Ishikawa (cell line): ENCODE measurements around the gene RGL2.

Experiments
- EP300 ChIP-seq: IDR thresholded peaks from 2 replicates; pipeline ENCODE4 v1.6.1; 2012; ENCODE audit warnings: borderline replicate concordance
- MAX ChIP-seq: IDR thresholded peaks from 2 replicates; pipeline ENCODE4 v1.6.1; 2012
- NFIC ChIP-seq: IDR thresholded peaks from 2 replicates; pipeline ENCODE4 v1.6.1; 2012
- REST ChIP-seq: IDR thresholded peaks from 2 replicates; pipeline ENCODE4 v1.6.1; 2012; ENCODE audit warnings: low read depth, mild to moderate bottlenecking
- TCF12 ChIP-seq: IDR thresholded peaks from 2 replicates; pipeline ENCODE4 v1.6.1; 2012; ENCODE audit warnings: low read depth
- YY1 ChIP-seq: IDR thresholded peaks from 2 replicates; pipeline ENCODE4 v1.6.1; 2012; ENCODE audit warnings: low read depth

- TF ChIP-seq EP300 (no peak), MAX (no peak), REST (no peak), NFIC (no peak), YY1 (no peak), TCF12 (no peak)
These were observed 18.1 kb upstream of the RGL2 start for GRCh38 chr6:33316603-33317418.
